Thoracic aorta (tissue), 2 donors: Measurements from ENCODE around the gene FAM25G. TPM values are rescaled to one million over a fixed set of nuclear protein-coding genes. Genes with fewer than 3 reads are reported as not detected.
A peak's percentile ranks its signal among the peaks of the same experiment; 100 is the strongest.
"Not testable (repeated sequence)": the region's sequence is repeated elsewhere in the genome, so short reads cannot be mapped to it uniquely, and the experiment has no call there.

Experiments
- ATAC-seq: fragments of 150-250 bp; one replicate; pipeline ENCODE4 v1.8.0; 2017; ENCODE audit warnings: low read depth; ENCODE audit not compliant: insufficient number of reproducible peaks, low FRiP score
- DNase-seq: peaks from one replicate; pipeline ENCODE4 v3.0.0-alpha.2; 2020; ENCODE audit warnings: low spot score
- H3K27ac ChIP-seq, 2 donors: fragments of 200-600 bp; sonication (generic); 1 replicate in 1 of 2; 2 replicates in 1 of 2; pipeline ENCODE4 v1.5.1; 2016; ENCODE audit warnings: mild to moderate bottlenecking in 2 of 2, moderate library complexity in 2 of 2
- H3K27me3 ChIP-seq: fragments of 200-600 bp; sonication (generic); replicated peaks from 2 replicates; pipeline ENCODE4 v1.6.0; 2016; ENCODE audit warnings: mild to moderate bottlenecking; ENCODE audit not compliant: insufficient read depth
- H3K36me3 ChIP-seq: fragments of 200-600 bp; sonication (generic); one replicate; pipeline ENCODE4 v1.5.1; 2016
- H3K4me1 ChIP-seq, 2 donors: fragments of 200-600 bp; sonication (generic); 1 replicate in 1 of 2; 2 replicates in 1 of 2; pipeline versions ENCODE4 v1.5.1 to v1.6.0; 2016; ENCODE audit warnings: low read depth in 2 of 2, mild to moderate bottlenecking in 1 of 2; ENCODE audit not compliant: control insufficient read depth in 1 of 2
- H3K4me3 ChIP-seq: fragments of 200-600 bp; sonication (generic); 2 replicates; pipeline ENCODE4 v1.5.1; 2016; ENCODE audit warnings: mild to moderate bottlenecking
- H3K9me3 ChIP-seq: fragments of 200-600 bp; sonication (generic); 2 replicates; pipeline ENCODE4 v1.5.1; 2016
- total RNA-seq, 2 donors: library from RNA; depleted of rRNA; stranded (reverse); fragments of >200 nt; gene quantifications; one replicate each; pipeline versions ENCODE4 v1.1.0 to v1.2.3, GENCODE V29; 2016

FAM25G gene
- total RNA-seq, 2 donors from 2014 or later, result not detected

DNA sequence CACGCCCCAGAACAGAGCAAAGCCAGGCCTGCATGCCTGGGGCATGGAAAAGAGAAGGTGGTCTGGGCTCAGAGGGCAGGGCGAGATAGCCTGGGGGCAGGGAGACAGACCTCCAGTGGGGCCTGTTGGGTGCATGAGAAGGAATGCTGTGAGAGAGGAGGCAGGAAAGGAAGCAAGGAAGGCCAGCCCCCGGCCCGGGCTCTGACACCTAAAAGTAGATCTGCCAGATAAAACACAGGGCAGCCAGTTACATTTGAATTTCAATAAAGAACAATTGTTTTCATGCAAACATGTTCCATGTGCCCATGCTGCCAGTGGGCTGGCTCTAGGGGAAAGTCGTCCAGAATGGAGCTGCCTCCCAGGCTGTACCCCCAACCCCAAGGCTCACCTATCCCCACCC is 13.4 kb downstream of the FAM25G start:
- DNase-seq, H3K9me3 ChIP-seq, H3K36me3 ChIP-seq, H3K27ac ChIP-seq, ATAC-seq, H3K4me3 ChIP-seq, H3K27me3 ChIP-seq, H3K4me1 ChIP-seq: not testable (repeated sequence)

DNA sequence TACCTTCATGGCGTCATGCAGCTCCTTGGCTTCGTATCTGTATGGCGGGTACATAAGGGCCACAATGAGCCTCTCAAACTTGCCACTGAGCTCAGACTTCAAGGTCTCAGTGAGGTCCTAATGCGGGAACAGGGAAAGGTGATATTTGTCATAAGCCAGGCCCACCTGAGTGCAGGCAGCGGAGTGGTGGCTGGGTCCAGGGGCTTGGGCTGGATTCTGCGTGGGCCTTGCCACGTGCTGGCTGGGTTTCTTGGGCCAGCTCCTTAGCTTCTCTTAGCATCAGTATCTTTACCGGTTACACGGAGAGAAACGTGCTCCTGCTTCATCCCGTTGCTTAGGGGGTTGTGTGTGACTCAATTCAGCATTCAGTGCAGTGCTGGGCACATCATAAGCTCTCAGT is 14.4 kb downstream of the FAM25G start:
- not testable (repeated sequence) for H3K36me3 ChIP-seq, H3K27ac ChIP-seq, H3K4me3 ChIP-seq, H3K4me1 ChIP-seq, DNase-seq, H3K9me3 ChIP-seq, ATAC-seq, H3K27me3 ChIP-seq

DNA sequence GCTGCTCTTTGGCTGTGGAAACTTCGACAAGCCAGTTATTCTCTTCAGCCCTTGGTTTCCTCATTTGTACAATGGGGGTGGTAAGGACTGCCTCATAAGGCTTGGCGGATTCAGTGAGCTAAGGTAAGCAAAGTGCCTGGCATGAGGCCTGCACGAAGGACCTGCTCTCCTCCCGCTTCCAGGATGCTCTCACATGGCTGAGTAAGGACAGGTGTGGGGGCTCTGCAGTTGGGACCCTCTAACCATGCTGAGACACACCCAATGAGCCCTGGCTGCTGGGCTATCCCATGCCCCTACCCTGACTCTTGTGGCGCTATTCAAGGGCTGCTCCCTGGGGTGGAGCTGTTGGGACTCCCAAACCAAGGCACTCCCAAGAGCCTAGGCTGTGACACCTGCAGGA is 16.4 kb downstream of the FAM25G start:
- not testable (repeated sequence) for H3K27ac ChIP-seq, H3K27me3 ChIP-seq, H3K9me3 ChIP-seq, H3K36me3 ChIP-seq, H3K4me3 ChIP-seq, H3K4me1 ChIP-seq, DNase-seq, ATAC-seq

DNA sequence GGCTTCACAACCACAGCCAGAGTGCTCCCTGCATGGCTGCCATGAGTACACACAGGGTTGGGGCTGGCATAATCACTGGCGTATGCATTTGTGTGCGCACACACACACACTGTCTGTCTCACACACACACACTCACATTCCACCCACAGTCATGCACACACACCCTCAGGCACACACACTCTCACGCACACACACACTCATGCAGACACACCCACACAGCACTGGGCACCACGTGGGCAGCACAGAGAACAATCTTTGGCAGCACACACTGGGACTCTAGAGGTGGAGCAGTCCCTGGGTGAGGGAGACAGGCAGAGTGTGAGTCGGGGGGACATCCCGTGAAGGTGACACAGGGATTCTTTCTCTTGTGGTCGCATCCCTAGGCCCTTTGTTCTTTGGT is 18.0 kb downstream of the FAM25G start:
- not testable (repeated sequence) for DNase-seq, H3K4me3 ChIP-seq, H3K27me3 ChIP-seq, H3K4me1 ChIP-seq, H3K9me3 ChIP-seq, ATAC-seq, H3K27ac ChIP-seq, H3K36me3 ChIP-seq

DNA sequence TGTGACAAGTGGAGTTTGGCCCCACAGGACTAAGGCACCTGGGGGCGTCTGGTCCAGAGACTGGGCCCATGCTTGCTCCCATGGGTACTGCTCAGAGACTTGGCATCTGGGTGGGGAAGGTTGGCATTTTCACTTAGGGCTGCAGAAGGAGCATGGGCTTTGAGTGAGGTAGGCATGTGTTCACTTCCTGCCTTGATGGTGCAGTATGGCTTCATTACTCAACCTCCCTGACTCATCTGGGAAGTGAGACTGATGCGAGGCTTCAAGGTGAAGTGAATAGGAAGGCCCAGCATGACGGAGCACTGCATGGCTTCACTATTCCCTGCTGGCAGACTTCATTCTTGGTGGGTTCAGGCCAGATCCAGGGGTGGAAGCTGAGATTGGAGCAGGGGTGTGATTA is 18.9 kb downstream of the FAM25G start:
- not testable (repeated sequence) for H3K4me1 ChIP-seq, H3K4me3 ChIP-seq, H3K9me3 ChIP-seq, H3K36me3 ChIP-seq, H3K27ac ChIP-seq, ATAC-seq, DNase-seq, H3K27me3 ChIP-seq

DNA sequence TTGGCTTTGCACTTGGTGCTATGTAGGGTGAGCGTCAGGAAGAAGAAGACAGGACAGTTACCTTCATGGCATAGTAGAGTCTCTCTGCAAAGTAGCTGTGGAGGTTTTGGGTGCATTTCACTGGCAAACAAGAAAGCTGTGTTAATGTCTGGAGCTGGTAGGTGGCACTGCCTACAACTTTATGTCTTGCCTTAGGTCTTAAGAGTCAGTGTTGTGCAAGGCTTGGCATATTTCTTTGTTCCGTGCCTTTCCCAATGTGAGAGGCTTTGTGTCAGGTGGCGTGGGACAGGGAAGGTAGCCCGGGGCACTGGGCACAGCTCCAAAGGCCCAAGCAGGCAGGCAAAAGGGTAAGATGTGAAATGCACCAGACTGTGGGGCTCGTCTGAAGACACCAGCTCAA is 19.4 kb downstream of the FAM25G start:
- H3K27ac ChIP-seq, H3K36me3 ChIP-seq, H3K27me3 ChIP-seq, ATAC-seq, H3K4me1 ChIP-seq, DNase-seq, H3K9me3 ChIP-seq, H3K4me3 ChIP-seq: not testable (repeated sequence)

DNA sequence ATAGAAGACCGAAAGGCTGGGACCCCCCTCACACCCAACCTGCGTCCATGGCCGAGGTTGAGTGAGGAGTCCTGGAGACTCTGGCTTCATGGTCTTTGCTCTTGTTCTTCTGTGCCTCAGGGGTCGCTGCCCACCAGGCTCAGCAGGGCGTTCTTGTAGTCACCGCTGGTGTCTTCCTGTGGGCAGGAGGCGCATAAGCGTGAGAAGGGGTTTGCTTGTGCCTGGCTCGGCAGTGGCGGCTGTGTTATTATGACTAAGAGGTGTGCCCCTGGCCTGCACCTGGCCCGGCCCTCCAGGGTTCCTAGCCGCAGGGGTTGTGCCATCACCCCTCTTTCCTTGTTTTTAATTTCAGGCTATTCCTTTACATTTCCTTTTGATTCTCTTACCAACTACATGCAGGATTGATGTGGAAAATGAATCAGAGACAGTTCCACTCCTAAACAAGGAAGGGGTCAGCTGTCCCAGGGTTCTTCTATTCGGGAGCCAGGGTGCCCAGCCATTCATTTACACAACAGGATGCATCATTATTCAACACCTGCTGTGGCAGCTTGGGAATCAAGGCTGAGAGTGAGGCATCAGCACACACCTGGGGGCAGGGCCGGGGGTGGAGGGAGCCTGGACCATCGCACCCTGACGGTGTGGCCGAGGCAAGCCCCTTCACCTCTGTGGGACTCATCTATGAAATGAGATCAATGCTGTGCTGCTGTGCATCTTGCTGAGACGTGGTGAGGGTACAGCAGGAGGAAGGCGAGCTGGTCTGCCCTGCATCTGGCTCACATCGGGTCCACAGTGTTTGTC is 22.6 kb downstream of the FAM25G start:
- not testable (repeated sequence) for DNase-seq

DNA sequence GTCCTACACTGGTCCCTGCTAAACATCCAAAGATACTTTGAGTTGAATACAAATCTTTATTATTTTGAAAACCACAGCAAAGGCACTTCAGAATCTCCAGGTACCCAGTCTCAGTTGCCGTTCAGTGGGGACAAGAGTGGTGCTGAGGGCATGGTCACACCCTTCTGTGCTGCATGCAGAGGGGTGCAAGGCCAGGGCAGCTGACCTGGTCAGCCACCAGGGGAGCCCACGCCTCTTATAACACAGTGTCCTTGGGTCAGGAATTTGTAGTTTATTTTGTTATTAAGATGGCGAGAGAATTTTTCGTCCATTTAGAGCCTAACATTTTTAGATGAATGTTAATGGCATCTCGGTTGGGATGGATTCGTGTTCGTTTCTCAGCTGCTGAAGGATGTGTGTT is 23.5 kb downstream of the FAM25G start:
- H3K27ac ChIP-seq, H3K27me3 ChIP-seq, H3K4me3 ChIP-seq, H3K36me3 ChIP-seq, ATAC-seq, H3K9me3 ChIP-seq, H3K4me1 ChIP-seq, DNase-seq: not testable (repeated sequence)

More for the DNA sequence above, 22.6 kb downstream of the FAM25G start:
- H3K4me3 ChIP-seq, H3K36me3 ChIP-seq, H3K4me1 ChIP-seq, H3K27me3 ChIP-seq, ATAC-seq, H3K9me3 ChIP-seq, H3K27ac ChIP-seq: not testable (repeated sequence)

DNA sequence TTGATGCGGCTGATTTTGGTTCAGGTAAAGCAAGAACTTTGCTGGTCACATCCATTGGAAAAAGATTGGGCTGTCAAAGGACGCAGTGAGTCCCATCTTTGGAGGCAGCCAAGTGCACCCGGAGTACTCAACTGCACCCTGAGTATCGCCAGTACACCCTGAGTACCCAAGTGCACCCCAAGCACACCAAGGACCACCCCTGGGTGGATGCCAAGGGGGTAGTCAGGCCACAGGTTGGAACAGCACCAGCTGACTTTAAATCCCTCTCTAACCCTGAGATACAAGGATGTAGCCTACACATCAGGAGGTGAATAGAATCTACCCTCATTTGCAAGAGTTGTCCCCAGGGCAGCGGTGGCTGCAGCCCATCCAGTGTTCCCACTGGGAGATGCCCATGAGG is 24.0 kb downstream of the FAM25G start:
- H3K36me3 ChIP-seq, result not testable (repeated sequence)

DNA sequence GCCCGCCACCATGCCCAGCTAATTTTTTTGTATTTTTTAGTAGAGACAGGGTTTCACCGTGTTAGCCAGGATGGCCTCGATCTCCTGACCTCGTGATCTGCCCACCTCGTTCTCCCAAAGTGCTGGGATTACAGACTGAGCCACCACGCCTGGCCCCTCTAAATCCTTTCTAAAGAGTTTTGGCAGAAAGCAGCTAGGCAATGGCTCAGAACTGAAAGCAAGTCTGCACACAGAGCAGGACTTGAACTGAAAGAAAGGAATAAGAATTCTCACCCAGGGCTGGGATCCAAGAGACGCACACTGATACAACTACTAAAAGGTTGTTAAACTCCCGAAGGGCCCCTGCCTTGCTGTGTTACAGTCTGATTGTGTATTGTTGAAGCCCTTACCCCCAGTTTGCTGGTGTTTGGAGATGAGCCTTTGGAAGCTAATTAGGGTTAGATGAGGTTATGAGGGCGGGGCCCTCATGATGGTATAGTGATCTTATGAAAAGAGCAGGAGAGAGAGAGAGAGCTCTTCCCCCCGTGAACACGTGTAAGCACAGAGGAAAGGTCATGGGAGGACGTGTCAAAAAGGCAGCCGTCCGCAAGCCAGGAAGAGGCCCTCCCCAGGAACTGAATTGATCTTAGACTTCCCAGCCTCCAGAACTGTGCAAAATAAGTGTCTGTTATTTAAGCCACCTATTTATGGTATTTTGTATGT is 26.1 kb downstream of the FAM25G start:
- not testable (repeated sequence) for H3K4me3 ChIP-seq, H3K4me1 ChIP-seq, H3K27me3 ChIP-seq, ATAC-seq, H3K36me3 ChIP-seq, DNase-seq, H3K27ac ChIP-seq, H3K9me3 ChIP-seq

More for the DNA sequence above, 24.0 kb downstream of the FAM25G start:
- not testable (repeated sequence) for H3K4me3 ChIP-seq, ATAC-seq, H3K4me1 ChIP-seq, DNase-seq, H3K27me3 ChIP-seq, H3K9me3 ChIP-seq, H3K27ac ChIP-seq

DNA sequence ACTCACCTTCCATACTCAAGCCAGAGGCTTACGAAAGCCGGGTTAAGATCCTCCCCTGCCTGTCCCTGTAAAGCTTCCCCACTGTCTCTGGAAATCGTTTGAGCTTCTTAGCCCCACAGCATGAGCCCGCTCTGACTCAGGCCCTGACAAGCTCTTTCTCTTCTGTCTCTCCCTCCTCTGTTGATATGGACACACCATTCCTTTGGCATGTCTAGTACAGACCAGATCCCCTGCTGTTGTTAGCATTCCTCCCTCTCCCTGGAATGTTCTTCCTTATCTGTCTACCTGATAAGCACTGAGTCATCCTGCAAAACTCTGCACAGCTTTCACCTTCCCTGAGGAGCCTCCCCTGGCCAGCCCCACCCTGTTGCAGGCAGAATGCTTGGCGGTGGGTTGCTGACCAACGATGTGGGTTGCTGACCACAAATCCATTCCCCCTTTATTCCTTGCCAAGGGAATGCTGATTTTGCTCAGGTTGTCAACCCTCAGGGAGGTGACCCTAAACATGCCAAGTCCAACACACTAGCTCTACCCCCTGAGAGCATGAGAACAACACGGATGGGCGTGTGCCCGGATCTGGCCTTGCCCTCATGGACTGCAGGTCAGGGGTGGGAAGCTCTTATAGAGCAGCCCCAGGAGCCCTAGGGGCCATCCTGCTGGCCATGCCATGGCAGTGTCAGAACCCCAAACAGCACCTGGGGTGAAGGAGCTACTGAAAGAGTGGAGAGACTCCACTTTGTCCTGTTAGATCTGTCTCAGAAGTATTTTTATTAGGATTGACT is 28.7 kb downstream of the FAM25G start:
- H3K4me1 ChIP-seq, H3K27me3 ChIP-seq, H3K27ac ChIP-seq, DNase-seq, ATAC-seq, H3K36me3 ChIP-seq, H3K4me3 ChIP-seq, H3K9me3 ChIP-seq: not testable (repeated sequence)

DNA sequence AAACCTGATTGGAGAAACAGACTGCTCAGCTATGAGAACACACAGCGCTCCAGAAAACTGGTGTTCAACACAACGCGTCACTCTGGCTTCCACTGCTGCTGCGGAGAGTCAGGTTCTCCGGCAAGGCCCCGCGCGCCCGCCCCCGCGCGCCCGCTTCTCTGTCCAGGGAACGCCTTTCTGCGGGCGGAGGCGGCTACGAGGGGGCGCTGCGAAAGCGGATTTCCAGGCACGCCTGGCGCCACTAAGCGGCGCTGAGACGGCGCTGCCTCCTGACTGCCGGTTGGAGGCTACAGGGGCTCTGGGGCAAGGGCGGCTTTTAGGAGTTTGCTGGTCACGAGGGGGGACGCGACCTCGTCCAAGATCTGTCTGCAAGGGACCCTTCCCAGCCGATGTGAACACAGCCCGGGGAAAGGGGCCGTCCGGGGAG is 30.2 kb downstream of the FAM25G start:
- H3K4me3 ChIP-seq, result peak overlapping the region; percentile 54
- not testable (repeated sequence) for H3K27me3 ChIP-seq, H3K27ac ChIP-seq, ATAC-seq, H3K4me1 ChIP-seq, H3K36me3 ChIP-seq, H3K9me3 ChIP-seq
- peak; percentile 22 for DNase-seq
